Mesothelial cell of epicardium (in vitro differentiated cells): Measurements from ENCODE around the gene RNF31. TPM values are rescaled to one million over a fixed set of nuclear protein-coding genes. Genes with fewer than 3 reads are reported as not detected.

Experiments used
- DNase-seq, 2 experiments: peaks; one replicate each; pipeline ENCODE4 v3.0.0; 2021; ENCODE audit warnings: low spot score in 2 of 2; ENCODE audit not compliant: unreplicated experiment in 2 of 2
- H3K27ac Mint-ChIP-seq: 2 replicates; pipeline ENCODE4 v1.8.0; 2021; ENCODE audit warnings: mixed read lengths
- H3K27me3 Mint-ChIP-seq: 2 replicates; pipeline ENCODE4 v1.8.0; 2021; ENCODE audit warnings: low read depth, mixed read lengths
- H3K36me3 Mint-ChIP-seq: 2 replicates; pipeline ENCODE4 v1.8.0; 2021; ENCODE audit warnings: mixed read lengths
- H3K4me1 Mint-ChIP-seq: 2 replicates; pipeline ENCODE4 v1.8.0; 2021; ENCODE audit warnings: mixed read lengths
- H3K4me3 Mint-ChIP-seq: 2 replicates; pipeline ENCODE4 v1.8.0; 2021; ENCODE audit warnings: mild to moderate bottlenecking, moderate library complexity, mixed read lengths
- H3K9me3 Mint-ChIP-seq: 2 replicates; pipeline ENCODE4 v1.8.0; 2021; ENCODE audit warnings: mixed read lengths
- total RNA-seq: library from RNA; stranded (reverse); gene quantifications from 3 replicates; pipeline ENCODE4 v1.2.1, GENCODE V29; 2021
- TF ChIP-seq, protein P1 (sequence below): fragments of 200-600 bp; sonication (generic); IDR thresholded peaks from one replicate; pipeline ENCODE4 v1.5.0; 2021; ENCODE audit warnings: antibody characterized with exemption; ENCODE audit not compliant: unreplicated experiment

Gene RNF31
- total RNA-seq, 1 donor from 2014 or later, result 90.5 TPM

- H3K4me1 Mint-ChIP-seq, result peaks cover 20% of the 10 kb centered on the region
These were observed 31.7 kb upstream of the RNF31 start for GRCh38 chr14:24115422-24116127.

DNA sequence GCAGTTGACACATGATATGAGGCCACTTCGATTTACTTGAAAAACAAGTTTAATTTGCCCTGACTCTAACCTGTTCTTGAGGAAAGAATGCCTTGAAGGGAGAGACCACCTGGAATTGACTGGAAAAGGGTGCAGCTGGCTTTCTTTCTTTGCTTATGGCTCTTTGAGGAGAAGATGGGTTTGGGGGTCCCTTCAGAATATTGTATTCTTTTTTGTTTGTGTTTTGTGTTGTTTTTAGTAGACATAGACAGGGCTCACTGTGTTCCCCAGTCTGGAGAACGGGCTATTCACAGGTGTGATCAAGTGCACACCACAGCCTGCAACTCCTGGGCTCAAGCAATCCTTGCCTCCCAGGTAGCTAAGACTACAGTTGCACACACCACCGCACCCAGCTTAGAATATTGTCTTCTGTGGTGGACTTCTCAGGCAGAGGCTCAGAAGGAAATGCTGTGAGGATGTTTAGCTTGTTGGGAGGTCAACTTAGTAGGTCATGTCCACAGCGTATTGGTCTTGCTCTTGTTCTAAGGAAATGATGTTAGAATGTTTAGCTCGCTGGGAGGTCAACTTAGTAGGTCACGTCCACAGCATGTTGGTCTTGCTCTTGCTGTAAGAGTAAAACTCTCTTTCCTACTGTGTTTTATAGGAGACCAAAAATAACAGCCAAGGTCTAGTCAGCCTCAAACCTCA, 31.0 kb upstream of the RNF31 start:
- H3K27ac Mint-ChIP-seq, result peak overlapping the region; percentile 99
- no peak for DNase-seq
- peaks cover 2% of the 10 kb centered on the region for H3K27me3 Mint-ChIP-seq

More at GRCh38 chr14:24115422-24116127, 31.7 kb upstream of the RNF31 start:
- H3K36me3 Mint-ChIP-seq, result peaks cover 14% of the 10 kb centered on the region
- TF ChIP-seq, protein P1, sequence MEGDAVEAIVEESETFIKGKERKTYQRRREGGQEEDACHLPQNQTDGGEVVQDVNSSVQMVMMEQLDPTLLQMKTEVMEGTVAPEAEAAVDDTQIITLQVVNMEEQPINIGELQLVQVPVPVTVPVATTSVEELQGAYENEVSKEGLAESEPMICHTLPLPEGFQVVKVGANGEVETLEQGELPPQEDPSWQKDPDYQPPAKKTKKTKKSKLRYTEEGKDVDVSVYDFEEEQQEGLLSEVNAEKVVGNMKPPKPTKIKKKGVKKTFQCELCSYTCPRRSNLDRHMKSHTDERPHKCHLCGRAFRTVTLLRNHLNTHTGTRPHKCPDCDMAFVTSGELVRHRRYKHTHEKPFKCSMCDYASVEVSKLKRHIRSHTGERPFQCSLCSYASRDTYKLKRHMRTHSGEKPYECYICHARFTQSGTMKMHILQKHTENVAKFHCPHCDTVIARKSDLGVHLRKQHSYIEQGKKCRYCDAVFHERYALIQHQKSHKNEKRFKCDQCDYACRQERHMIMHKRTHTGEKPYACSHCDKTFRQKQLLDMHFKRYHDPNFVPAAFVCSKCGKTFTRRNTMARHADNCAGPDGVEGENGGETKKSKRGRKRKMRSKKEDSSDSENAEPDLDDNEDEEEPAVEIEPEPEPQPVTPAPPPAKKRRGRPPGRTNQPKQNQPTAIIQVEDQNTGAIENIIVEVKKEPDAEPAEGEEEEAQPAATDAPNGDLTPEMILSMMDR, result no peak
- no peaks in the 10 kb centered on the region for H3K9me3 Mint-ChIP-seq
- H3K4me3 Mint-ChIP-seq, result peak overlapping the region; percentile 90
- no peak for DNase-seq
- peaks cover 2% of the 10 kb centered on the region for H3K27me3 Mint-ChIP-seq
- H3K27ac Mint-ChIP-seq, result peak overlapping the region; percentile 99

GRCh38 chr14:24117179-24117578, 30.1 kb upstream of the RNF31 start:
- no peak overlapping the region for H3K27ac Mint-ChIP-seq
- no peak overlapping the region for H3K4me3 Mint-ChIP-seq
- no peaks in the 10 kb centered on the region for H3K9me3 Mint-ChIP-seq
- H3K4me1 Mint-ChIP-seq, result peaks cover 20% of the 10 kb centered on the region
- TF ChIP-seq, protein P1, result no peak
- peaks cover 22% of the 10 kb centered on the region for H3K36me3 Mint-ChIP-seq
- peaks cover 2% of the 10 kb centered on the region for H3K27me3 Mint-ChIP-seq
- DNase-seq, result no peak

More for the DNA sequence above, 31.0 kb upstream of the RNF31 start:
- Mint-ChIP-seq H3K4me3 (peak overlapping the region; percentile 90), H3K4me1 (peaks cover 20% of the 10 kb centered on the region), H3K9me3 (no peaks in the 10 kb centered on the region), H3K36me3 (peaks cover 17% of the 10 kb centered on the region)
- TF ChIP-seq, protein P1, result no peak

GRCh38 chr14:24119691-24120090, 27.6 kb upstream of the RNF31 start:
- DNase-seq, result no peak
- Mint-ChIP-seq H3K9me3 (no peaks in the 10 kb centered on the region), H3K4me1 (peaks cover 18% of the 10 kb centered on the region), H3K4me3 (no peak overlapping the region), H3K27ac (no peak overlapping the region), H3K27me3 (peaks cover 2% of the 10 kb centered on the region), H3K36me3 (peaks cover 32% of the 10 kb centered on the region)
- TF ChIP-seq, protein P1, result no peak

DNA sequence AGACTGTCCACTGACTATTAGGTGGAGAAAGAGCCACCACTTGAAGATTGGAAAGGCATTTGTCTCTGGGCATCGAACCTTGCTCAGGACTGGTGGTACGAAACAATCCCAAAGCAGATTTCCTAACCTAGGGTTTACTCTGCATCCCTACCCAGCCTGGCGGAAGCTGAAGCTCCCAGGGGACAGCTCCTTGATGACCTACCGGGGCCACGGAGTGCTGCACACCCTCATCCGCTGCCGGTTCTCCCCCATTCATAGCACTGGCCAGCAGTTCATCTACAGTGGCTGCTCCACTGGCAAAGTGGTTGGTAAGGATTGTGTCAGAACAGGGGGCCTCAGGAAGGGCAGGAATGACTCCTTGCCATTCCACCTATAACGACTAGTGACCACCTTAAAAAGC, 26.1 kb upstream of the RNF31 start:
- H3K36me3 Mint-ChIP-seq, result peaks cover 35% of the 10 kb centered on the region
- TF ChIP-seq, protein P1, result no peak

More for the DNA sequence above, 26.1 kb upstream of the RNF31 start:
- H3K9me3 Mint-ChIP-seq, result no peaks in the 10 kb centered on the region
- H3K4me3 Mint-ChIP-seq, result no peak overlapping the region
- no peaks in the 10 kb centered on the region for H3K27me3 Mint-ChIP-seq
- peaks cover 7% of the 10 kb centered on the region for H3K4me1 Mint-ChIP-seq
- DNase-seq, result no peak
- H3K27ac Mint-ChIP-seq, result no peak overlapping the region
